Esophagus squamous epithelium (tissue), 5 donors: ENCODE results near the gene SLC12A8. TPM values are rescaled to one million over a fixed set of nuclear protein-coding genes. Genes with fewer than 3 reads are reported as not detected.

Source experiments
- DNase-seq: peaks from one replicate; lab custom pipeline; 2025; lab: John Stamatoyannopoulos, UW
- H3K27ac ChIP-seq, 4 donors: fragments of 200-600 bp; sonication (generic); one replicate each; pipeline ENCODE4 v1.5.1; 2016 to 2019; ENCODE audit warnings: mild to moderate bottlenecking in 1 of 4
- H3K27me3 ChIP-seq, 4 donors: fragments of 200-600 bp; sonication (generic); 1 replicate in 3 of 4; 2 replicates in 1 of 4; pipeline versions ENCODE4 v1.5.1 to v1.6.0; 2017 to 2021; ENCODE audit warnings: antibody characterized with exemption in 1 of 4
- H3K36me3 ChIP-seq, 3 donors: fragments of 200-600 bp; sonication (generic); one replicate each; pipeline ENCODE4 v1.5.1; 2016 to 2019
- H3K4me1 ChIP-seq, 3 donors: fragments of 200-600 bp; sonication (generic); one replicate each; pipeline ENCODE4 v1.5.1; 2017 to 2019
- H3K4me3 ChIP-seq, 4 donors: fragments of 200-600 bp; sonication (generic); 1 replicate in 3 of 4; 2 replicates in 1 of 4; pipeline ENCODE4 v1.5.1; 2016 to 2019; ENCODE audit warnings: mild to moderate bottlenecking in 2 of 4, moderate library complexity in 1 of 4
- H3K9me3 ChIP-seq, 3 donors: fragments of 200-600 bp; sonication (generic); one replicate each; pipeline ENCODE4 v1.5.1; 2016 to 2019
- CTCF ChIP-seq, 6 experiments: fragments of 450-650 bp in 4 of 6; fragments of 200-600 bp in 2 of 6; sonication (generic) in 2 of 6; IDR thresholded peaks; one replicate each; pipeline ENCODE4 v1.5.1; 2016 to 2019; ENCODE audit warnings: antibody characterized with exemption in 6 of 6, mild to moderate bottlenecking in 4 of 6, moderate library complexity in 4 of 6
- POLR2A ChIP-seq, 4 donors: fragments of 450-650 bp; IDR thresholded peaks; one replicate each; pipeline ENCODE4 v1.6.1; 2017; ENCODE audit warnings: antibody characterized with exemption in 4 of 4, mild to moderate bottlenecking in 4 of 4, moderate library complexity in 3 of 4
- WGBS, 2 donors: methylation state at CpG; one replicate each; pipeline ENCODE4 v1.1.5; 2018; 5-methylcytosine and 5-hydroxymethylcytosine counted together
- intact Hi-C: fragments of 100-400 bp; cut with DNase I; formaldehyde crosslinking; loops from one replicate; pipeline ENCODE4 v1.15.0; 2022
- total RNA-seq, 4 donors: library from RNA; depleted of rRNA; stranded (reverse); fragments of >200 nt; gene quantifications; one replicate each; pipeline ENCODE4 v1.1.0, GENCODE V29; 2016
- donor health status: DM: yes; HTN: yes; CAD: no.

Gene SLC12A8
- total RNA-seq, 4 donors from 2014 or later = 9.9 to 15.9 (median 13.8) TPM

DNA sequence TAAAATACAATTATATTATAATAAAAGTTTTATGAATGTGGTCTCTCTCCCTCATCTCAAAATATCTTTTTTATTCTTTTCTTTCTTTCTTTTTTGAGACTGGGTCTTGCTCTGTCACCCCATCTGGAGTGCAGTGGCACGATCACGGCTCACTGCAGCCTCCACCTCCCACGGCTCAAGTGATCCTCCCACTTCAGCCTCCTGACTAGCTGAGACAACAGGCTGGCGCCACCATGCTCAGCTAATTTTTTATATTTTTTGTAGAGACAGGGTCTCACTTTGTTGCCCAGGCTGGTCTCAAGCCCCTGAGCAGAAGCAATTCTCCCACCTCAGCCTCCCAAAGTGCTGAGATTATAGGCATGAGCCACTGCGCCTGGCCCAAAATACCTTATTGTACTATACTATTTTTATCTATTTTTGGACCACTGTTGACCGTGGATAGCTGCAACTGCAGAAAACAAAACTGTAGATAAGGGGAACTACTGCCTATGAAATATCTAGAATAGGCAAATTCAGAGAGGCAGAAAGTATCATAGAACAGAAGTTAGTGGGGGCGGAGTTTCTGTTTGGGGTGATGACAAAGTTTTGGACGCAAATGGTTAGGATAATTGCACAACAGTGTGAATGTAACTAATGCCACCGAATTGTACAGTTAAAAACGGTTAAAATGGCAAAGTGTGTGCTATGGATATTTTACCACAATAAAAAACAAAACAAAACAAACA, 66.6 kb downstream of the SLC12A8 start:
- 70 to 80% methylated on average over 10 of the region's 10 CpGs for WGBS, 2 donors
- intact Hi-C loops = loop anchor here (10.0 kb wide), 1 partner anchor 91 kb away; the partner anchor contains the start of gene HEG1
- H3K4me3 ChIP-seq = no peak overlapping the region
- no peaks in the 10 kb centered on the region for H3K36me3 ChIP-seq
- H3K4me1 ChIP-seq = peaks cover 39 to 87% (median 43%) of the 10 kb centered on the region in 3 donors
- no peaks in the 10 kb centered on the region for H3K9me3 ChIP-seq
- no peak for DNase-seq
- H3K27me3 ChIP-seq = no peaks in the 10 kb centered on the region
- TF ChIP-seq POLR2A (IDR thresholded peaks at IDR 0.05) (no peak), CTCF (IDR thresholded peaks at IDR 0.05) (no peak)
- peak overlapping the region in 3 of 4 donors; percentile 22 to 79 (median 66) for H3K27ac ChIP-seq

DNA sequence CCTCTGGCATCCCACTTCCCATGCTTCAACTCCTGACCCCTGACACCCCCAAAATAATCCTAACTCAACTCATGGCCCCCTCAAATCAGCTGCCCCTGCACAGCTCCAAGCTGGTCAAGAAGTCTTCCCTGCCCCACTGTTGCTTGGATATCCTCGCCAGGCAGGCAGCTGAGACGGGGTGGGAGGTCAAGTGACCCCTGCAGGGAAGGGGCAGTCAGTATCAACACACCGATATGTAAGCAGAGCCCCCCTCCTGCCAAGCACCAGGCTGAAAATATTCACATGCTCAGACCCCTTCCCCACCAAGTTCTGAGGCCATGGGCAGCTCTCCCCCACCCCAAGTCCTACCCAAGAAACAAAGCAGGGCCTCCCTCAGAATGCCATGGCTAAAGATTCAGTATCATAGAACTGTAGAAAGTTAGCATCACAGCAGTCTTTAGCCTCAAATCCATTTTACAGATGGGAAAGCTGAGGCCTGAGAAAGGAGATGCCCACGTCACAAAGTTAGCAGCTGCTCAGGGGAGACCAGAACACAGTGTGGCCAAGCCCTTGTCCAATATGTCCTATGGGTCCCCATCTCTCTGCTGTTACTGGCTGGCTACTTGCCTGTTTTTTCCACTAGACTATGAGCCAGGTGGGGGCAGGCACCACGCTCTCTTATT, 67.8 kb downstream of the SLC12A8 start:
- H3K4me1 ChIP-seq = peaks cover 50 to 88% (median 55%) of the 10 kb centered on the region in 3 donors
- 80 to 100% methylated on average over 1 to 5 of the region's 5 CpGs for WGBS, 2 donors

DNA sequence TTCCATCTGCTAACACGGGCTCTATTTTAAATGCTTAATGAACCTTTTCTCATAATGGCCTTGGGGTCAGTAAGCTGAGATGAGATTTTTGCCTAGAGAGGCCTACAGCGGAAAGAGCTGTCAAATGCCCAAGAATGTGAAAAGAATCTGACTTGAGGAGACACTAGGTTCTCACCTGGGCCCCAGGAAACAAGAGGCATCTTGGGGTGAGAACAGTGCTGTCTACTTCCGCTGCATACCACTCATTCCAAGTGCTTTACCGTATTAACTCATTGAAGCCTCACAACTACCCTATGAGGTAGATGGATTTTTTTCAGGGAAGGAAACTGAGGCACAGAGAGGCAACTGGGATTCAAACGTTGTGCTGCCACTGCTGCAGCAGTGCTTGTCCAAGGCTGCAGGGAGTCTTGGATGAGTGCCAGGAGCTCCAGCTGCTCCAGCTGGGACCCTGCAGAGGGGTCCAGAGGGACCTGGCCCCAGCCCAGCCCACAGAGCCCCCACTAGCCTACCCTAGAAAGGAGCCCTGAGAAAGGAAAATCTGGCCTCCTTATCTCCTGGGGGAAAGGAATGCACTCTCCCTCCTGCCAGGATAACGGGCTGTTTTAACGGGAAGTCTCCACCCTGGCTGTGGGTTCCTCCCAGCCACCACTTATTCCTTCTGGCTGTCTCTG, 68.4 kb downstream of the SLC12A8 start:
- Histone ChIP-seq H3K27me3 (no peaks in the 10 kb centered on the region), H3K9me3 (no peaks in the 10 kb centered on the region), H3K36me3 (no peaks in the 10 kb centered on the region), H3K27ac (peak overlapping the region in 3 of 4 donors; percentile 71 to 82 (median 80)), H3K4me3 (no peak overlapping the region), H3K4me1 (peaks cover 47 to 89% (median 57%) of the 10 kb centered on the region in 3 donors)
- intact Hi-C loops = loop anchor here (10.0 kb wide), 1 partner anchor 89 kb away; the partner anchor contains the start of gene HEG1
- WGBS, 2 donors = 68 to 88% methylated on average over 6 to 7 of the region's 7 CpGs
- TF ChIP-seq CTCF (IDR thresholded peaks at IDR 0.05) = no peak
- no peak for DNase-seq

More for the DNA sequence above, 67.8 kb downstream of the SLC12A8 start:
- H3K36me3 ChIP-seq = no peaks in the 10 kb centered on the region
- no peak overlapping the region for H3K4me3 ChIP-seq
- no peak for DNase-seq
- TF ChIP-seq CTCF (IDR thresholded peaks at IDR 0.05) (no peak), POLR2A (IDR thresholded peaks at IDR 0.05) (no peak)
- H3K27me3 ChIP-seq = no peaks in the 10 kb centered on the region
- H3K27ac ChIP-seq = peak overlapping the region in 2 of 4 donors; percentile 71 to 82
- H3K9me3 ChIP-seq = no peaks in the 10 kb centered on the region
- intact Hi-C loops = loop anchor here (10.0 kb wide), 1 partner anchor 90 kb away; the partner anchor contains the start of gene HEG1

- Histone ChIP-seq H3K36me3 (no peaks in the 10 kb centered on the region), H3K27me3 (no peaks in the 10 kb centered on the region), H3K9me3 (no peaks in the 10 kb centered on the region), H3K4me1 (peaks cover 42 to 89% (median 53%) of the 10 kb centered on the region in 3 donors), H3K4me3 (no peak overlapping the region), H3K27ac (peak overlapping the region in 3 of 4 donors; percentile 71 to 82 (median 80))
- WGBS, 2 donors = 88 to 100% methylated on average over 2 to 3 of the region's 3 CpGs
- DNase-seq = no peak
- intact Hi-C loops = loop anchor here (10.0 kb wide), 1 partner anchor 89 kb away; the partner anchor contains the start of gene HEG1
- TF ChIP-seq CTCF (IDR thresholded peaks at IDR 0.05) = no peak
- TF ChIP-seq POLR2A (IDR thresholded peaks at IDR 0.05) = no peak
These were observed 69.0 kb downstream of the SLC12A8 start for GRCh38 chr3:125143538-125143937.
